Measurements from ENCODE around the gene CTNNBL1. TPM values are rescaled to one million over a fixed set of nuclear protein-coding genes. Genes with fewer than 3 reads are reported as not detected.

The CTNNBL1 gene
- total and polyA plus RNA-seq, 2 experiments from 2014 or later: 27.6 to 55.0 TPM

DNA sequence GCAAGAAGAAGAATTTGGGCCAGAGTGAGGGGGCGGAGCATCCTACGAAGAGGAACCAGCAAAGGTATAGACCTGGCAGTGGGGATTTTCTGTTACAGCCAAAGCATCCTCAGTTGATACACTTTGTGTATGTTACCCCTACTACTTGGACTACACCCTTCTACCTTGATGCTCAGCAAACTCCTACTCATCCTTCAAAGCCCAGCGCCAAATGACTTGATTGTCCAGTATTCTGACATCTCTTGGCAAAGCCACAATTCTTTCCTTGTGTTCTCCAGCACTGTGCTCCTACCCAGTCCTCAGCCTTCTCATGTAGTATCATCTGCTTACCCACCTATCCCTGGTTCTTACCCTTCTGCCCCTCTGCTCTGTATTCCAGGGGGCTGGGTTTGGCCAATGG lies 21.7 kb upstream of the CTNNBL1 start:
- H3K9me3 ChIP-seq (ENCODE audit: low read depth): no peaks in the 10 kb centered on the region
- no peaks in the 10 kb centered on the region for H3K4me1 ChIP-seq (ENCODE audit: insufficient read depth)
- no peak for DNase-seq (ENCODE audit: low spot score)
- H3K27ac ChIP-seq: no peak overlapping the region
- no peaks in the 10 kb centered on the region for H3K36me3 ChIP-seq (replicated peaks; ENCODE audit: insufficient read depth, low read depth)
- no peak overlapping the region for H3K4me2 ChIP-seq
- H3K79me2 ChIP-seq: no peaks in the 10 kb centered on the region
- H2AFZ ChIP-seq: no peak overlapping the region
- H4K20me1 ChIP-seq (ENCODE audit: insufficient read depth, poor library complexity, severe bottlenecking): no peaks in the 10 kb centered on the region
- H3K27me3 ChIP-seq: no peaks in the 10 kb centered on the region
- H3K4me3 ChIP-seq: no peak overlapping the region
- 97% methylated on average over 3 of the region's 3 CpGs for WGBS (ENCODE audit: low lambda C conversion rate, missing lambda C conversion rate)
- no peaks in the 10 kb centered on the region for H3K9me2 ChIP-seq (replicated peaks; ENCODE audit: insufficient read depth)
- TF ChIP-seq EZH2phosphoT487 (IDR thresholded peaks at IDR 0.05; ENCODE audit: low read depth, severe bottlenecking, unreplicated experiment) (no peak), EZH2 (IDR thresholded peaks at IDR 0.05; ENCODE audit: borderline replicate concordance) (no peak)
- TF ChIP-seq, protein P1, sequence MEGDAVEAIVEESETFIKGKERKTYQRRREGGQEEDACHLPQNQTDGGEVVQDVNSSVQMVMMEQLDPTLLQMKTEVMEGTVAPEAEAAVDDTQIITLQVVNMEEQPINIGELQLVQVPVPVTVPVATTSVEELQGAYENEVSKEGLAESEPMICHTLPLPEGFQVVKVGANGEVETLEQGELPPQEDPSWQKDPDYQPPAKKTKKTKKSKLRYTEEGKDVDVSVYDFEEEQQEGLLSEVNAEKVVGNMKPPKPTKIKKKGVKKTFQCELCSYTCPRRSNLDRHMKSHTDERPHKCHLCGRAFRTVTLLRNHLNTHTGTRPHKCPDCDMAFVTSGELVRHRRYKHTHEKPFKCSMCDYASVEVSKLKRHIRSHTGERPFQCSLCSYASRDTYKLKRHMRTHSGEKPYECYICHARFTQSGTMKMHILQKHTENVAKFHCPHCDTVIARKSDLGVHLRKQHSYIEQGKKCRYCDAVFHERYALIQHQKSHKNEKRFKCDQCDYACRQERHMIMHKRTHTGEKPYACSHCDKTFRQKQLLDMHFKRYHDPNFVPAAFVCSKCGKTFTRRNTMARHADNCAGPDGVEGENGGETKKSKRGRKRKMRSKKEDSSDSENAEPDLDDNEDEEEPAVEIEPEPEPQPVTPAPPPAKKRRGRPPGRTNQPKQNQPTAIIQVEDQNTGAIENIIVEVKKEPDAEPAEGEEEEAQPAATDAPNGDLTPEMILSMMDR (IDR thresholded peaks at IDR 0.05; ENCODE audit: poor library complexity): no peak

DNA sequence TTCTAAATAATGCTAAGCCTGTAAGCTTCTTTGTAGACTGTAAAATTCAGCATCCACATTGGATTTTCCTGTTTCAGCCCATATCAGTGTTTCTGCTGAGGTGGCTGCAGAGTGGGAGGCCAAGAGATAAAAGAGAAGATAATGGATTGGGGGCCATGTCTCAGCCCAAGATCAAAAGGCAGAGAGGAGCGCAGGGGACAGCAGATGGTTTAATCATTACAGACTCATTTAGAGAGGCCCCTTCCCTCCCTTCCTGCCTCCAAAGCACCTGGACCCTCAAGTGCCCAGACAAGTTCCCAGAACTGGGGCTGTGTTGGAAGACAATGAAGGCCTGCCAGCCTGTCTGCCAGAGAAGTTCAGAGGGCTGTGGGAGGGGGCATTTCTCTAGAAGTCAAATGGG lies 20.4 kb upstream of the CTNNBL1 start:
- Histone ChIP-seq H3K4me1 (ENCODE audit: insufficient read depth) (no peaks in the 10 kb centered on the region), H2AFZ (no peak overlapping the region), H3K27ac (no peak overlapping the region), H3K36me3 (replicated peaks; ENCODE audit: insufficient read depth, low read depth) (no peaks in the 10 kb centered on the region), H3K4me3 (no peak overlapping the region), H3K9me2 (replicated peaks; ENCODE audit: insufficient read depth) (no peaks in the 10 kb centered on the region), H3K79me2 (no peaks in the 10 kb centered on the region), H3K4me2 (no peak overlapping the region), H3K27me3 (no peaks in the 10 kb centered on the region), H3K9me3 (ENCODE audit: low read depth) (no peaks in the 10 kb centered on the region), H4K20me1 (ENCODE audit: insufficient read depth, poor library complexity, severe bottlenecking) (no peaks in the 10 kb centered on the region)
- DNase-seq (ENCODE audit: low spot score): no peak
- TF ChIP-seq EZH2phosphoT487 (IDR thresholded peaks at IDR 0.05; ENCODE audit: low read depth, severe bottlenecking, unreplicated experiment) (no peak), EZH2 (IDR thresholded peaks at IDR 0.05; ENCODE audit: borderline replicate concordance) (no peak)
- TF ChIP-seq, protein P1 (IDR thresholded peaks at IDR 0.05; ENCODE audit: poor library complexity): no peak
- WGBS (ENCODE audit: low lambda C conversion rate, missing lambda C conversion rate): 13% methylated on average over 1 of the region's 1 CpG

DNA sequence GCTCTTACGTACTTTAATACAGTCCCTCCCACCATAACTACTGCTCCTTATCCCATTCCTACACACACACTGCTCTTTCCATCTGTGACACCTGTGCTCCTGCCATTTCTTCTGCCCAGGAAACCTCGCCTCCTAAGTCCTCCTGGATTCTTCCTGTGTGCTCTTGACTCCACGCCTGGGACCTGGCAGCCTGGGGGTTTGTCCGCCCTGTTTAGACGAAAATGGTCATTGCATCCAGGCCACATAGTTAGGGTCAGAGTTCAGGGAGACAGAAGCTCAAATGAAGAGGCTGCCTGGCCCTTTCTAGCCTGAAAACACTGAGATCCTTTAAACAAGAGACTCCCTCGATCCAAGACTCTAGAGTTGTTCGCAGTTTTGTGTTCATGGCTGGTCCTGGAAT lies 17.4 kb upstream of the CTNNBL1 start:
- Histone ChIP-seq H3K79me2 (no peaks in the 10 kb centered on the region), H3K4me2 (no peak overlapping the region), H3K36me3 (replicated peaks; ENCODE audit: insufficient read depth, low read depth) (no peaks in the 10 kb centered on the region), H3K9me3 (ENCODE audit: low read depth) (no peaks in the 10 kb centered on the region), H3K27me3 (no peaks in the 10 kb centered on the region), H3K27ac (no peak overlapping the region), H3K4me3 (no peak overlapping the region), H3K4me1 (ENCODE audit: insufficient read depth) (no peaks in the 10 kb centered on the region), H2AFZ (no peak overlapping the region), H3K9me2 (replicated peaks; ENCODE audit: insufficient read depth) (no peaks in the 10 kb centered on the region), H4K20me1 (ENCODE audit: insufficient read depth, poor library complexity, severe bottlenecking) (no peaks in the 10 kb centered on the region)
- no peak for DNase-seq (ENCODE audit: low spot score)
- no peak for TF ChIP-seq EZH2 (IDR thresholded peaks at IDR 0.05; ENCODE audit: borderline replicate concordance)
- no peak for TF ChIP-seq EZH2phosphoT487 (IDR thresholded peaks at IDR 0.05; ENCODE audit: low read depth, severe bottlenecking, unreplicated experiment)
- TF ChIP-seq, protein P1 (IDR thresholded peaks at IDR 0.05; ENCODE audit: poor library complexity): no peak
- WGBS (ENCODE audit: low lambda C conversion rate, missing lambda C conversion rate): 84% methylated on average over 7 of the region's 7 CpGs

Measured in hepatocyte (in vitro differentiated cells).